SK-N-SH treated with all-trans-retinoic acid at 6 μM for 48 hours (cell line): ENCODE results near the gene ZC3H12C.

Source experiments
- ARNTL ChIP-seq: fragments of 450-650 bp; formaldehyde crosslinking; IDR thresholded peaks from 2 replicates; pipeline ENCODE4 v1.5.0; 2020; ENCODE audit warnings: low read depth, mild to moderate bottlenecking, moderate library complexity, borderline replicate concordance
- CSDC2 ChIP-seq: fragments of 250-450 bp; sonication (Bioruptor Pico); IDR thresholded peaks from 2 replicates; pipeline ENCODE4 v1.5.0; 2020; ENCODE audit warnings: mild to moderate bottlenecking, moderate library complexity
- ISL1 ChIP-seq: fragments of 250-450 bp; sonication (Bioruptor Pico); IDR thresholded peaks from 2 replicates; pipeline ENCODE4 v2.1.2; 2022; ENCODE audit warnings: mild to moderate bottlenecking, moderate library complexity
- OSR1 ChIP-seq: fragments of 250-450 bp; sonication (Bioruptor Pico); IDR thresholded peaks from 2 replicates; pipeline ENCODE4 v1.8.0; 2022; ENCODE audit warnings: moderate library complexity, mild to moderate bottlenecking, inconsistent platforms
- RARB ChIP-seq: fragments of 250-450 bp; sonication (Bioruptor Pico); IDR thresholded peaks from 2 replicates; pipeline ENCODE4 v1.8.0; 2021; ENCODE audit warnings: mild to moderate bottlenecking, moderate library complexity
- ZFP30 ChIP-seq: fragments of 450-650 bp; formaldehyde crosslinking; IDR thresholded peaks from 2 replicates; pipeline ENCODE4 v1.5.0; 2022; ENCODE audit warnings: mild to moderate bottlenecking, moderate library complexity
- TF ChIP-seq, protein P1 (sequence below): fragments of 250-450 bp; sonication (Bioruptor Pico); IDR thresholded peaks from 2 replicates; pipeline ENCODE4 v1.8.0; 2020; ENCODE audit warnings: mild to moderate bottlenecking, moderate library complexity, borderline replicate concordance

DNA sequence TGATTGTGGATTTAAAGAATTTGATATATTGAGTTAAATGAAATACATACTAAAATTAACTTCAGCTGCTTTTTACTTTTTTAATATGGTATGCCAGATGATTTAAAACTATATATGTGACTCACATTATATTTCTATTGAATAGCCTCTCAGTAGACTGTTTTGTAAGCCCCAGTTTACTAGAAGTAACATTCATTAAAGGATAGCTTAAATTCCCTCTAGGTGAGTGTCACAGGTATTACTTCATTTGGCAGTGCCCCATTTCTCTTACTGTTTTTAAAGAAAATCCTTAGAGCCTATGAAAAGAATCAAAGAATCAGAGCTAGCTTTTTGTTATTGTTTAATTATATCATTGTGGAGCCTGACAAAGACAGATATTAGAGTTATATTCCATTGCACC, 48.6 kb downstream of the ZC3H12C start:
- TF ChIP-seq RARB (CRISPR knock-in tag) (no peak), CSDC2 (no peak), ARNTL (CRISPR knock-in tag) (no peak), ISL1 (CRISPR knock-in tag) (no peak), ZFP30 (CRISPR knock-in tag) (no peak), OSR1 (CRISPR knock-in tag) (no peak)
- TF ChIP-seq, protein P1, sequence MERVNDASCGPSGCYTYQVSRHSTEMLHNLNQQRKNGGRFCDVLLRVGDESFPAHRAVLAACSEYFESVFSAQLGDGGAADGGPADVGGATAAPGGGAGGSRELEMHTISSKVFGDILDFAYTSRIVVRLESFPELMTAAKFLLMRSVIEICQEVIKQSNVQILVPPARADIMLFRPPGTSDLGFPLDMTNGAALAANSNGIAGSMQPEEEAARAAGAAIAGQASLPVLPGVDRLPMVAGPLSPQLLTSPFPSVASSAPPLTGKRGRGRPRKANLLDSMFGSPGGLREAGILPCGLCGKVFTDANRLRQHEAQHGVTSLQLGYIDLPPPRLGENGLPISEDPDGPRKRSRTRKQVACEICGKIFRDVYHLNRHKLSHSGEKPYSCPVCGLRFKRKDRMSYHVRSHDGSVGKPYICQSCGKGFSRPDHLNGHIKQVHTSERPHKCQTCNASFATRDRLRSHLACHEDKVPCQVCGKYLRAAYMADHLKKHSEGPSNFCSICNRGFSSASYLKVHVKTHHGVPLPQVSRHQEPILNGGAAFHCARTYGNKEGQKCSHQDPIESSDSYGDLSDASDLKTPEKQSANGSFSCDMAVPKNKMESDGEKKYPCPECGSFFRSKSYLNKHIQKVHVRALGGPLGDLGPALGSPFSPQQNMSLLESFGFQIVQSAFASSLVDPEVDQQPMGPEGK = no peak
